Measurements from ENCODE around the gene CDH24. TPM values are rescaled to one million over a fixed set of nuclear protein-coding genes. Genes with fewer than 3 reads are reported as not detected.

Gene CDH24
- total and polyA plus RNA-seq, 10 donors = 1.3 to 9.4 (median 5.4) TPM

DNA sequence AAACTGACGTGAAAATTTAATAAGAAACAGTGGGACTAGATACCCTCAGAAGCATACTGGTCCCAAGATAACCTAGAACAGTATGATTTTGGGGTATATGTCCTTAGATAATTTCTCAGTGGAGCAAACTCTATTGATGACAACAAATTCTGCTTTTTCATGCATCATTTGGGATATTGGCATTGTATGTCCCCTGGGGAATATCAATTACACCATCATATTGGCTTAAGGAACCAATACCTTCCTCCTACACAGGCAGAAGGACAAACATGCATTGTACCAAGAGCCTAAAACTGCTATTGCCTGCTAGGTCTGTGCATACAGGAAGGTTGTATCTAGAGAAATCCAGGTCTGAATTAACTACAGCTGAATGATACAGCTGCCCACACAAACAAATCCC, 17.6 kb upstream of the CDH24 start:
- Histone ChIP-seq H3K27ac (no peak overlapping the region), H3K9me3 (no peaks in the 10 kb centered on the region), H3K36me3 (peaks cover 0 to 82% (median 74%) of the 10 kb centered on the region in 6 donors), H3K4me1 (peaks cover 19 to 72% (median 39%) of the 10 kb centered on the region in 6 donors), H3K27me3 (replicated peaks in 1 of 7) (no peaks in the 10 kb centered on the region), H3K4me3 (no peak overlapping the region)
- 89 to 100% (median 92%) methylated on average over 1 of the region's 1 CpG for WGBS, 5 donors
- intact Hi-C loops (cut with DNase I; ENCODE audit: low total_unique reads) = no loop called here
- no peak for DNase-seq
- TF ChIP-seq POLR2A (IDR thresholded peaks at IDR 0.05) = no peak
- no peak for TF ChIP-seq POLR2AphosphoS5 (IDR thresholded peaks at IDR 0.05)
- TF ChIP-seq, protein P1, sequence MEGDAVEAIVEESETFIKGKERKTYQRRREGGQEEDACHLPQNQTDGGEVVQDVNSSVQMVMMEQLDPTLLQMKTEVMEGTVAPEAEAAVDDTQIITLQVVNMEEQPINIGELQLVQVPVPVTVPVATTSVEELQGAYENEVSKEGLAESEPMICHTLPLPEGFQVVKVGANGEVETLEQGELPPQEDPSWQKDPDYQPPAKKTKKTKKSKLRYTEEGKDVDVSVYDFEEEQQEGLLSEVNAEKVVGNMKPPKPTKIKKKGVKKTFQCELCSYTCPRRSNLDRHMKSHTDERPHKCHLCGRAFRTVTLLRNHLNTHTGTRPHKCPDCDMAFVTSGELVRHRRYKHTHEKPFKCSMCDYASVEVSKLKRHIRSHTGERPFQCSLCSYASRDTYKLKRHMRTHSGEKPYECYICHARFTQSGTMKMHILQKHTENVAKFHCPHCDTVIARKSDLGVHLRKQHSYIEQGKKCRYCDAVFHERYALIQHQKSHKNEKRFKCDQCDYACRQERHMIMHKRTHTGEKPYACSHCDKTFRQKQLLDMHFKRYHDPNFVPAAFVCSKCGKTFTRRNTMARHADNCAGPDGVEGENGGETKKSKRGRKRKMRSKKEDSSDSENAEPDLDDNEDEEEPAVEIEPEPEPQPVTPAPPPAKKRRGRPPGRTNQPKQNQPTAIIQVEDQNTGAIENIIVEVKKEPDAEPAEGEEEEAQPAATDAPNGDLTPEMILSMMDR (IDR thresholded peaks at IDR 0.05 in 8 of 11, conservative IDR thresholded peaks at IDR 0.05 in 3 of 11) = no peak

DNA sequence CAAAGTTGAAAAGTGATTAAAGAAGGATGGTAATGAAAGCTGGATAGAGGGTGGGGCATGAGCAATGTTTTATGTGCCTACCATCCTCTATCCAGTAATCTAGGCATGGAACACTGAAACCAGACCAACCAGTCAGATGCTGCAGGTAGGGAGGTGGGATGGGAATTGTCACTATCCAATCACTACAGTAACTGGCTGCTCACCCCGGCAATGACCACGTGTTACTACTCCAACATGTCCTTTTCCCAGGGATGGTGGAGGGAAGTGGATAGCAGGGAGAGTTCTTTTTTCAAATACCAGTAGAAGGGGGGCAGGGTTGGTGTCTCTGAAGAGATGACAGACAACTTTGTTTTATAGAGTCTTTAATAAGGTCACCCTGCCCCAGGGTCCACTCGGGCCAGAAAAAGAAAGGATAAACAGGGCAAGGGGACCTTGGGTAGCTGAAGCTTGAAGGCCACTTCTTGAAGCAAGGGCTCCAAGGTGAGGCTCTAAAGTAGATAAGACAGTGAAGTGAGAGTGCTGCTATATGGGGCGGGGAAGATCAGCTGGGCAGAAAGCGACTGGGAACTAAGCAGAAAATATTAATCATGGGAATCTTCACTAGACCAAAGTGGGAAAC, 14.7 kb upstream of the CDH24 start:
- peak overlapping the region in 5 of 8 donors; percentile 37 to 73 (median 55) for H3K4me3 ChIP-seq
- H3K36me3 ChIP-seq = peaks cover 0 to 82% (median 66%) of the 10 kb centered on the region in 6 donors
- H3K27me3 ChIP-seq (replicated peaks in 1 of 7) = no peaks in the 10 kb centered on the region
- 57 to 65% (median 63%) methylated on average over 5 of the region's 5 CpGs for WGBS, 5 donors
- H3K9me3 ChIP-seq = no peaks in the 10 kb centered on the region
- intact Hi-C loops (cut with DNase I; ENCODE audit: low total_unique reads) = no loop called here
- no peak for TF ChIP-seq POLR2AphosphoS5 (IDR thresholded peaks at IDR 0.05)
- TF ChIP-seq, protein P1 (IDR thresholded peaks at IDR 0.05 in 8 of 11, conservative IDR thresholded peaks at IDR 0.05 in 3 of 11) = no peak
- peaks cover 27 to 71% (median 48%) of the 10 kb centered on the region in 6 donors for H3K4me1 ChIP-seq
- H3K27ac ChIP-seq = peak overlapping the region in 7 of 8 donors; percentile 65 to 86 (median 81)
- no peak for DNase-seq

DNA sequence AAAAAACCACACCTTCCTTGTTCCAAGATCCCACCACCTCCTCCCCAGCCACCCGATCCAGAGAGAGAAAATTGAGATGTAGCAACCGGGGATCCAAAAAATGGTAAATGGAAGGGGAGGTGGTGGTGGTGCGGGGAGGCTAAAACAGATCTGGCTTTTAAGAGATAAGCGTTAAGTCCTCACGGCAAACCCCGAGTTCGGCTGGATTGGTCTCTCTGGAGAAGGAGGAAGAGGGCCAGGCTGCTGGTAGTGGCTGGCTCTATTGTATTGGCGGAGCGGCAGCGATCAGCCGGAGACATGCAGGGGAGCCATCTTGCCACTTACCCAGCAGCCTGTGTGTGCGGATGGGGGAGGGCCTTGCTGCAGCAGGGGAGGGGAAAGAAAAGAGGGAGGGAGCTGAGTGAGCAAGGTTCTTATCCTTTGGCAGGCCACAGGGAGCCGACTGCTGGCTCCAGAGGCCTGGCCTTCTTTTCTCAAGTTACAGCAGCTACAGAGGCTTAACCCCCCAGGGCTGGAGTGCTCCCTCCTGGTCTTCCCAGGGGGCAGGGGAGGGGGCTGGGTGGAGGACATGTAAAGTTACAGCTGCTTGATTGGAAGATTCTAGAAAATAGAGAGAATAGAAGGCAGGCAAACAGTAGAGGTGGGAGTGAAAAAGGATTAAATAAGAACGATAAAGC, 14.1 kb upstream of the CDH24 start:
- WGBS, 5 donors = 2 to 3% (median 2%) methylated on average over 14 of the region's 14 CpGs
- H3K4me3 ChIP-seq = peak overlapping the region; percentile 37 to 73 (median 54)
- DNase-seq = peak; percentile 92
- H3K27me3 ChIP-seq (replicated peaks in 1 of 7) = no peaks in the 10 kb centered on the region
- peaks cover 27 to 68% (median 45%) of the 10 kb centered on the region in 6 donors for H3K4me1 ChIP-seq
- peaks cover 0 to 82% (median 65%) of the 10 kb centered on the region in 6 donors for H3K36me3 ChIP-seq
- TF ChIP-seq POLR2AphosphoS5 (IDR thresholded peaks at IDR 0.05) (peak; percentile 81 to 84 (median 84)), POLR2A (IDR thresholded peaks at IDR 0.05) (no peak)
- TF ChIP-seq, protein P1 (IDR thresholded peaks at IDR 0.05 in 8 of 11, conservative IDR thresholded peaks at IDR 0.05 in 3 of 11) = peak in 1 of 11 experiments; percentile 21
- no peaks in the 10 kb centered on the region for H3K9me3 ChIP-seq
- peak overlapping the region; percentile 60 to 86 (median 79) for H3K27ac ChIP-seq
- intact Hi-C loops (cut with DNase I; ENCODE audit: low total_unique reads) = no loop called here

Data from spleen (tissue), 11 donors.